HG02798 (cell line): ENCODE results near the gene GTPBP1.

Source experiments
- ATAC-seq: cut with Tn5 transposase; IDR thresholded peaks from one replicate; pipeline ENCODE4 v1.9.1; 2021; ENCODE audit warnings: mild to moderate bottlenecking; ENCODE audit not compliant: unreplicated experiment, poor library complexity

GTPBP1 gene

DNA sequence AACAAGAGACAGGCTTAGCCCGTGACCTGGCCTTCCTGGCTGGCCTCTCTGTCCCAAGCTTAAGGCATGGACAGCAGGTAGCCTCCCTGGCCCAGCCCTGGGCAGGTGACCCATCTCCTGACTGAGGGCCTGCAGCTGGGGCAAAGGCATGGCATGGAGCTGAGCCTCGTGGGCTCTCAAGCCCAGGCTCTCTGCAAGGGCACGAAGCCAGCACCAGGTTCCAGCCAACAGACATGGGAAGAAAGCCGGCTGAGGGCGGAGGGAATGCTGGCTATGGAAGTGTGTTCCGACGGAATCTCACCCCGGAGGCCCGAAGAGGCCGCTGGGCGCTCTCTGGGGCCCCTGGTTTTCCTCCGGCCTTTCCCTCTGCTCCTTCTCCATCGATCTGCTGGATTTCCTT, 75.3 kb downstream of the GTPBP1 start:
- ATAC-seq = no peak

DNA sequence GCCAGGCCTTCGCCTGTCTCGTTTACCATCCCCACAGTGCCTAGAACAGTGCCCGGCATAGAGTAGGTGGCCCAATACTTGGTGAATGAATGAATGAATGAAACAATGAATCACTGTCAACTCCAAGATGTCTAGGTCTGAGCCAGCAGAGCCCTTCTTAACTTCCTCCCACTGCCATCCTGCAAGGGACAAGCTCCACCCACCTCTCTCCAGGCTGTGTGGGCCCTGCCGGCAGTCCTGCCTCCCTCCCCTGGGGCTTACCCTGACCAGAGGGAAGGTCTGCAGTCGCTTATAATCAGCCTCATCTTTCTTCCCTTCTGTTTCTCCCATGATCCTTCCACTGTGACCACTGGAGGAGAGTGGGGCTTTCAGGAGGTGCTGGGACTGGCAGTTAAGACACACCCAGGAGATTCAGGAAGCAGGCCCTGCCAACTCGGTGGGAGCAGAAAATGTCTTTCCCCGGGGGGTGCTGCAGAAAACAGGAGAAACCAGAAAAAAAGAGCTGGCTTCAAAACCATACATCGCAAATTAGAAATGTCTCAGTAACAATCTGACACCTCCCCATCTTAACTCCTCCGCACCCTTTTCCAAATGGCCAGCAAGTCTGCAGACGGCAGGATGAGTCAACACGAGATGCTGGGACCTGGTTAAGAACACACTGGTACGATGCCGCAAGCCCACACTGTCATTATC, 76.8 kb downstream of the GTPBP1 start:
- ATAC-seq = no peak
